GM12872 (cell line): Measurements from ENCODE around the gene C6.

Experiments used
- TF ChIP-seq, protein P1 (sequence below): IDR thresholded peaks from 3 replicates; pipeline ENCODE4 v1.5.1; 2011; ENCODE audit warnings: low read depth, mild to moderate bottlenecking, low read length, moderate library complexity; ENCODE audit not compliant: insufficient read depth

C6 gene

DNA sequence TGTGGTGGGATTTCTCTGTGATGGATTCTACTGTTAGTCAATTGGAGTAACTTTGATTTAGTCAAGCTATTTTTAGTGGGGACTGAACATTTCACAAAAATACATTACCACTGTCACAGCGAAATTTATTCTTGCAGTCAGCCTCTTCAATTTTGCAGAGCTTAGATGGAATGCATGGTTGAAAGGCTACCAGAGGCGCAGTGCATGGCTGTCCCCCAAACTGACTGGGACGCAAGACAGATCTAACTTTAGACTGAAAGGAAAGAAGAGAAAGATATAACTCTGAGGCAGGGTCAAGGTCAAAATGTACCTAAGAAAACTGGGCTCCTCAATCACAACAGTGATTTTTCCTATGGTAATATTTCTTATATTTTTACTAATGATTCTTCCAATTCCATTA lies 13.7 kb downstream of the C6 start:
- TF ChIP-seq, protein P1, sequence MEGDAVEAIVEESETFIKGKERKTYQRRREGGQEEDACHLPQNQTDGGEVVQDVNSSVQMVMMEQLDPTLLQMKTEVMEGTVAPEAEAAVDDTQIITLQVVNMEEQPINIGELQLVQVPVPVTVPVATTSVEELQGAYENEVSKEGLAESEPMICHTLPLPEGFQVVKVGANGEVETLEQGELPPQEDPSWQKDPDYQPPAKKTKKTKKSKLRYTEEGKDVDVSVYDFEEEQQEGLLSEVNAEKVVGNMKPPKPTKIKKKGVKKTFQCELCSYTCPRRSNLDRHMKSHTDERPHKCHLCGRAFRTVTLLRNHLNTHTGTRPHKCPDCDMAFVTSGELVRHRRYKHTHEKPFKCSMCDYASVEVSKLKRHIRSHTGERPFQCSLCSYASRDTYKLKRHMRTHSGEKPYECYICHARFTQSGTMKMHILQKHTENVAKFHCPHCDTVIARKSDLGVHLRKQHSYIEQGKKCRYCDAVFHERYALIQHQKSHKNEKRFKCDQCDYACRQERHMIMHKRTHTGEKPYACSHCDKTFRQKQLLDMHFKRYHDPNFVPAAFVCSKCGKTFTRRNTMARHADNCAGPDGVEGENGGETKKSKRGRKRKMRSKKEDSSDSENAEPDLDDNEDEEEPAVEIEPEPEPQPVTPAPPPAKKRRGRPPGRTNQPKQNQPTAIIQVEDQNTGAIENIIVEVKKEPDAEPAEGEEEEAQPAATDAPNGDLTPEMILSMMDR: no peak

DNA sequence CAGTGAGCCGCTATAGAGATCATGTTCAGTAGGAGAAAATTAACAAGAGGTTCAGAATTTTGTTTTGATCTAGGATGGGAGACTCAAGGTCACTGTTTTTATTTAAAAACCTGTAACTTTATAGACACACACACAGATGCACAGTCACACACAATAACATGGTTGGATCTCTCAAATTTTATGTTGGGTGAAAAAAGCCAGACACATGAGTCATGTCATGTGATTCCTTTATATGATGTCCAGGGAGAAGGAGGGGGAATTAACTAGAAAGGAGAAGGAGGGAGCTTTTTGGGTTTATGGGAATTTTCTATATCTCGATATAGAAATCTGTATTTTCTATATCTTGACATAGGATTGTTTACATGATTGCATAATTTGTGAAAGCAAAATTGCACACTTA lies 17.1 kb downstream of the C6 start:
- TF ChIP-seq, protein P1: no peak

DNA sequence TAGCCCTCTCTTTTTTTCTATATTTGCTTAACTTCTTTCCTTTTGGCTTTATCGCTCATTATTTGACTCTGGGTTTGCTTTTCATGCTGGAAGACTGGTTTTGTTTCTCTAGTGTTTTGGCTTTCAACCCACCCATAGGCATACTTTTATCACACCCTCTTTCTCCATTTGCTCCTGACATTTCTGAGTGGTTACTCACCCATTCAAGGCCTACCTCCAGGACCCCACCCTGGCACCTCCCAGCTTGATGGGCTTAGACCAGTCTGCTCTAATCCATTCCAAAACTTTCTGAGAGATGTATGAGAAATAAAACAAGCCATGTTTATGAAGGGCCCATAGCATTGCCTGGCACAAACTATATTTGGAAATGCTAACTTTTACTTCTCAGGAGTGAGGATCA lies 18.1 kb downstream of the C6 start:
- TF ChIP-seq, protein P1: no peak

DNA sequence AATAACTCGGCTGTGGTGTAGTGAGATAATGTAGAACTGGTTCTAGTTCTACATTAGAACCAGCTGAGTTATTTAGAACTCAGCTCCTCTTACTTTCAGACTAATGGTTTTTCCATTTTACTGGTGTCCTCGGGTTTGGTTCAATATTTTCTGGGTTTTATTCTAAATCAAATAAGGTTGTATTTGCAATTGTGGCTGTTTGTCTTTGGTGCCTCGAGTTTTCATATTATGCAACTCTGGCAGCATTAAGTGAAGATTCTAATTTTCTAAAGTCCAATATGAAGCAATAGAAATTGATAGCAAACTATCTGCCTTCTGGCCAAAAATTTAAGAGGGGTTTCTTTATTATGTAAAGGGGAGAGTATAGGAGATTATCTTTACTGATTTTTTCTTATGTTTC lies 19.0 kb downstream of the C6 start:
- TF ChIP-seq, protein P1: no peak

DNA sequence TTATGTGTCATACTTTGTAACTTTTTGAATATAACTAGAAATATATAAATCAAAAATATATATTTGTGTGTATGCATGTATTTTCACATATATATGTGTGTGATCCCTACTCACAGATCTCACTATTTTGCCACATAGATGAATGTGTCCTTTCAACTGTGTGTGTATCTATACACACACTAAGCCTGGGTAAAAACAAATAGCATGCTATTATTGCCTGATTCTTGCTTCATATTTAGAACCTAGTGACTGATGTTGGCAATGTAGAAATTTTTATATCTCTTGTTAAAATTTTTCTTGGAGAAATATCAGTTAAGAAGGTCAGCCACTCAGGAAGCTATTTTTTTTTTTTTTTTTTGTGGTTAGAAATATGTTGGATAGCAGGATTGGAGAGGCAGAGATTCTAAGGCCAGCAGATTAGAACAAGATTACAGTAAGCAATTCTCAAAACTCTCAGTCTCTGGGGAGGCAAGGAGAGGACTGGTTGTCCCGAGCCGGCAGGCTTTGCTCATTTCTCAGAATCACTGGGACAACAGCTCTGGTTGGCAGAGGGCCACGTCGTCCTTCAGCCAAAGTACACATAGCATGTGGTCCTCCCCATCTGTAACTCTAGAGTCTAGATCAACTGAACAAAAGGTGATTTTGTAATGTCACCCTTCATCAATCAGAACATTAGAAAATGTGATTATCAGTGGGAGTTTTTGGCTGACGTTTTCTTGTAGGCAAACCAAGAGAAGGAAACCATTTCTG lies 19.7 kb downstream of the C6 start:
- TF ChIP-seq, protein P1: no peak

DNA sequence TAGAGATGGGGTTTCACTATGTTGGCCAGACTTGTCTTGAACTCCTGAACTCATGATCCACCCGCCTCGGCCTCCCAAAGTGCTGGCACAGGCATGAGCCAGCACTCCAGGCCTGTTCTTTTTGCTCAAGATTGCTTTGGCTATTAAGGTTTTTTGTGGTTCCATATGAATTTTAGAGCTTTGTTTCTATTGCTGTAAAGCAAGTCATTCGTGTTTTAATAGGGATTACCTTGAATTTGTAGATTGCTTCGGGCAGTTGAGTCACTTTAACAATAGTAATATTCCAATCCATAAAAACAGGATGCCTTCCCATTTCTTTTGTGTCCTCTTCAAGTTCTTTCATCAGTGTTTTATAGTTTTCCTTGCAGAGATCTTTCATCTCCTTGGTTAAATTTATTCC lies 22.1 kb downstream of the C6 start:
- TF ChIP-seq, protein P1: no peak

DNA sequence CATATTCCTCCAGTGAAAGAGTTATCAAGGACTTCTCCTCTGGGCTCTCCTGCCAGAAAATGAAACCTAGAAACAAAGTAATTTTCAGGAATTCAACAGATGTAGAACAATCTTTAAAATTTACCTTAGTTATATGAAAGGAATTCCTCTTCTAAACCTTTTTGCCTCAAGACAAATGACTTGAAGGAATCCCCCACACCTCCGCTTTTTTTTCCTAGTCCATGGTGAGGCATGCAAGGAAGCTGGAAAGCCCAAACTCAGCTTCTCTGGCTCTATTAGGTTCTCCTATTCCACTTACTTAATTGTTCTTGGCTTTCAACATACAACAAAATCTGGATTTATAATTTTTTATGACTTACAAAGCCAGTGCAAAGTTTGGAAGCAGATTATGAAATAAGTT lies 27.2 kb downstream of the C6 start:
- TF ChIP-seq, protein P1: no peak
